ENCODE measurements around the gene LRRC49.
"Not testable (repeated sequence)": the region's sequence is repeated elsewhere in the genome, so short reads cannot be mapped to it uniquely, and the experiment has no call there.

LRRC49 gene

DNA sequence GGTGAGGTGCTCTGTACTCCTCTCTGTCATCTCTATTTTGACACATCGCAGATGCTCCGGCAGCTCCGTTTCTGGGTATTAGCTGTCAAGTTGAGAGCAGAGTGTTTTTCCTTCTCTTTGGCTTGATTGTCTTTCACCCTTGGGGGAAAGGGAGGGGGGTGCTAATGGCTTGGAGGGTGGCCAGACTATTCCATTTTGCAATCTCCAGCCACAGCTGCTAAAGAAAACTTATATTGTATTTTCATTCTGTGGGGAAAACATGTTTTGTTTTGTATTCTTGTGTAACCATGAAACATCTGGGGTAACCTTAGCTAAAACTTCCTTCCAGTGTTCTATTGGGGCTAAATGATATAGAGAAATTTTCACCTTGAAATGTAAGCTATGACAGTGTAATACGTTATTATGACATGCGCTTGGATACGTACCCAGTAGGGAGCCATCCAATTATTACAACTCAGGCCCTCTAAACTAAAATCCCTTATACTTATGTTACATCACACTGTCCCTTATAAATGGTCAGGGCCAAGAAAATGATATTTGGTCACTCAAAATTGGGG lies 24.6 kb upstream of the LRRC49 start:
- DNase-seq = no peak

DNA sequence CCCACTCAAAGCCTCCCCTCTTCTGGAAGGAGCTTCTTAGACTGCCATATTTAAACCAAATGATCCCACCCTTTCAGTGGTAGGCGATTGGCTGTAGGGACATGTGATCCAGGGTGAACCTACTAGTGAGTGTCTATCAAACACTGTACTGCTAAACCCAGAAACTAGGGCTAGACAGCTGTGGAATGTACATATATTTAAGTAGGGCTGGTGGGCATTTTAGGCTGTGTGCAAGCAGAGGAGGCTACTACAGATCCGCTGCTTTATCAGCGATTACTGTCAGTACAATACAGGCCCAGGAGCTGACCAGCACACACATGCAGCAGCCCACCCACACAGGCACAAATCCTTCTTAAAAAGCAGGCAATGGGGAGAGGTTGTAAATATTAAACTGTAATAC lies 23.3 kb upstream of the LRRC49 start:
- no peak for DNase-seq

DNA sequence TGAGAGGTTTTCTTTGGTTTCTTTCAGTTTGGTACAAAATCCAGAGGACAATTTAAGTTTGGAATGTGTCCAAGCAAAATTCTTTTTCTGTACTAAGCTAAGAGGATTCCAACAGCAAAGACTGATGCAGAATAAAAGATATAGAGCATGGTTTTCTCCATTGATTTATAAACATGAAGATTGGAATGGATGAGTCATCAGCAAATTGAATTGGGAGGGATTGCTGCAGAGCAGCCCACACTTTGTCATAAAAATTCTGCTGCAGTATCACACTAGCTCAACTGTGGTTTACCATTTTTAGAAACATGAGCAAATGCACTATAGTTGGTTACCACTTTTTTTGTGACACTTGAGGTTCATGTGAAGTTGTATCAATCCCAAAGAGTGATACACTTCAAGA lies 22.6 kb upstream of the LRRC49 start:
- DNase-seq = no peak

DNA sequence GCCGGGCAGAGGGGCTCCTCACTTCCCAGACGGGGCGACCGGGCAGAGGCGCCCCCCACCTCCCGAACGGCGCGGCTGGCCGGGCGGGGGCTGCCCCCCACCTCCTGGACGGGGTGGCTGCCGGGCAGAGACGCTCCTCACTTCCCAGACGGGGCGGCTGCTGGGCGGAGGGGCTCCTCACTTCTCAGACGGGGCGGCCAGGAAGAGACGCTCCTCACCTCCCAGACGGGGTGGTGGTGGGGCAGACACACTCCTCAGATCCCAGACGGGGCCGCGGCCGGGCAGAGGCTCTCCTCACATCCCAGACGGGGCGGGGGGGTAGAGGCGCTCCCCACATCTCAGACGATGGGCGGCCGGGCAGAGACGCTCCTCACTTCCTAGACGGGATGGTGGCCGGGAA lies 21.1 kb upstream of the LRRC49 start:
- not testable (repeated sequence) for DNase-seq

DNA sequence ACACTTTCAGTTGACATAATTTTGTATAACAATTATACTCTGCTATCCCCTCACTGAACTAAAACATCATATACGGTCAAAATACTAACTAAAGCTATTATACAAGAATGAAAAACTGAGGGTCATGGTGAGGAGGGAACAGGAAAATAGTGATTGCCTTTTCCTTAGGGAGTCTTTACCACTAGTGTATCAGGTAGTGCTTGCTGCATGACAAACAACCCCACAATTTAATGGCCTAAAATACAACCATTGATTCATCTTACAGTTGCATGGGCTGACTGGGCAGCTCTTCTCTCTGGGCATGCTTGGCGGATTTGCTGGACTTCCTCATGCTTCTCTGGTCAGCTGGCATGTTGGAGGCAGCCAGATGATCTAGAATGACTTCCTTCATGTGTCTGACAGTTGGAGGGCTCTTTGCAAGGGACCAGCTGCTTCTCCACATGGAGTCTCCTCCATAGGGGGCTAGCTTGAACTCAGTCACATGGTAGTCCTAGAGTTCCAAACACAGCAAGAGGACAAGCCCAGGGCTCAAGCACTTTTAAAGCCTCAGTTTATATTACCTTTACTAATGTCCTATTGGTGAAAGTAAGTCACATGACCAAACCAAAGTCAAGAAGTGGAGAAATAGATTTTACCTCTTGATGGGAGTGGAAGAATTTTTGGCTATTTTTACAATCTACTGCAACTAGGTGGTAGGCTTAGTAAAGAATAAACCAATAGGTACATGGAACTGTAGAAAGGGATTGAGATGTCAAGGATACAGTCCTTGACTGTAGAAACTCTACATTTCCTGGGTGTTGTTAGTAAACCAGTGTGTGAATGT lies 19.2 kb upstream of the LRRC49 start:
- DNase-seq = no peak

DNA sequence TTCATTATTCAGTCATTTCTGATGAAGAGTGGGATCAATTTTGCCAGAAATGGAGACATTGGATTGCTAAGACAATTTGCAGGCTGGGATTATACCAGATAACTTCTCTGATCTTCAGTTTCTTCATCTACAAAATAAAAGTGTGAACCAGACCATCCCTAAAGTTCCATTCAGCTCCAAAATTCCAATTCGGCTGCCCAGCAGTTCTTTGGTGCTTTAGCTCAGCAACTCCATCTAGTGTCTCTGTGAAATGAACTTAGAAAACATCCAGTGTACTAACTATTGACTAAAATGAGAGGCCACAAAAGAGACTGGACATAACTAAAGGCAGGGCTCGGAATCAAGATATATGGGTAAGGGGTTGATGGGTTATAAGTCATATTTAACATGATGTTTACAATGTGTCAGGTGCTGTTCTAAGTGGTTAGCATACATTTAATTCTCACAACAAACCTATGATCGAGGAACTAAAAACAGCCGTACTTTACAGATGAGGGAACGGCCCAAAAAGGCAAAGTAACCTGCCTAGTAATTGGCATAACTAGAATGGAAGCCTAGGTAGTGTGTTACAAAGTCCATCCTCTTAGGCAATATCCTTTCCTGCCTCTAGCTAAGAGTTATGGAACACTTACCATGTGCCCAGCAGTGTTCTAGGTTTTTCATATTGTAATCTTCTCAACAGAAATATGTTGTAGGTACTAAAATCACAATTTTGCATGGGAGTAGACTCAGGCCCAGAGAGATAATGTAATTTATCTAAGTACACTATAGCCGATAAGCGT lies 17.4 kb upstream of the LRRC49 start:
- DNase-seq = no peak

DNA sequence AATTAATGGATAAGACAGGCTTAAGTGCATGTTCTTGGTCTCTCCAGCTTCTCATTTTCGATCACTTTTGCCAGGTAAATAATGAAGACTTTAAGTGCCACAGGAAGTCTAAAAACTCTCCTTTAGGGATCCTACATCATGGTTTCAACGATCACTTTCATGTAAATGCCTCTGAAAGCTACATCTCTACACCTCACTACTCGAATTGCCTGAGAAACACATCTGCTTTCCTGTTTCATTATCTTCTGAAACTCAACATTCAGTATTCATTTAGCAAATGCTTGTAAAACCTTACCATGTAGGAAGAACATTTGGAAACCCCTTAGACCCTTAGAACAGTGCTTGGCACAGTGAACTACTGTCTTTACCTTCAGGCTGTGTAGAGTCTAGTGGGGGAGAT lies 16.6 kb upstream of the LRRC49 start:
- DNase-seq = no peak

DNA sequence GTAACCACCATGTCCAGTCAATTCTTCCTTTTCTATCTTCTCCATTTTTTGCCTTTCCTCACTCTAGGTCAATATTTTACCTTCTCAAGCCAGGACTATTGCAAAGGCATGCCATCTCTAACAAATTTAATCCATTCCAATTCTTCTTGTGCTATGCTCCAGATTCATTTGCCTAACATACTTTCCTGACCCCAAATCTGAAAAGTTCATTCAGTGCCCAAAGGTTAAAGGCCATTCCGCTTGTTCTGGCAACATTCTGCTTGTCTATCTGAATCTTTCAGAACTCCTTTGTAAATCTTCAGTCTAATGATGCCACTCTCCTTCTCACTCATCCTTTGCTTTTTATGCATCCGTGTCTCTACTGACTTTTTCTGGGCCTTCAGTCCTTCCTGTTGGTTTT lies 15.9 kb upstream of the LRRC49 start:
- no peak for DNase-seq

DNA sequence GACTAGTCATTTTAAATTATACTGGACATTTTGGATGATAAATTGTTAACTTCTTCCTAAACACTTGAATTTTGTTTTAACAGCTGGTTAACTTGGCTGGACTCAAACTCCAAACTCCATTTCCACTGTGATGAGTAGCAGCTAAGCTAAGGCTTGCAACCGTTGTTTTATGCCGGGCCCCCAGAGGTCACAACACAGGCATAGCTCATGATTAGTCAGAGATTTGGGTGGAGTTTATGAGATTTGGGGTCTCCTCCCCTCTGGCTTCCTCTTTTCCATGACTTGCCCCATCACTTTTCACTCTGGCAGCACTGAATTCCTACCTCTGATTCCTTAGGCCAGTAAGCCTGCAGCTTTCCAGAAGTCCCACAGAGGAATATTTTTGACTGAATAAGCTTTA lies 13.2 kb upstream of the LRRC49 start:
- DNase-seq = no peak

DNA sequence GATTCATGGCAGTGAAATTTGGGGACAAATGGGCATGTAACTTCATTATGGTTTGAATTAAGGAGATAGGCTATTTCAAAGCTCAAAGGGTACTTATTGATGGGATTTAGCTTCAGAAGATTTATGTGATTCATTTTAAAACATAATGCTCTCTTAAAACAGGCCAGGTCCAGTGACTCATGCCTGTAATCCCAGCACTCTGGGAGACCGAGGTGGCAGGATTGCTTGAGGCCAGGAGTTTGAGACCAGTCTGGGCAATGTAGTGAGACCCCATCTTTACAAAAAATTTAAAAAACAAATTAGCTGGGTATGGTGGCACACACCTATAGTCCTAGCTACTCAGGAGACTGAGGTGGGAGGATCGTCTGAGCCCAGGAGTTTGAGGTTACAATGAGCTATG lies 11.8 kb upstream of the LRRC49 start:
- no peak for DNase-seq

DNA sequence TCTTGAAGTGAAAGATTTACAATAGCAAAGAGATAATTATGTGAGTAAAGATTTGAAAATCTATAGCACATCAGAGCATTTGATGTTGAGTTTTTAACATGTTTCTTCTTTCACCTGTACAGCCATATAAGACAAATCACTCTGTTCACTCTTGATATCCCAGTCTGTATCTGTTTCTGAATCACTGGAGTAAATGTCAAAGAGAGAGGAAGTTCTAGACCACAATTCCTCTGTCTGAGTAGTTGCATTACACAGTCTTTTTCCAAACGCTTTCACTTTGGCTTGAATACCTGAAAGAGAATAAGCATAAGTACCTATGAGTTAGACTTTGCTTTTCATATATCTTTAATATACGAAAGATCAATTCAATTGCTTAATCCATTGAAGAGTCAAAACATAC lies 10.3 kb upstream of the LRRC49 start:
- DNase-seq = no peak

DNA sequence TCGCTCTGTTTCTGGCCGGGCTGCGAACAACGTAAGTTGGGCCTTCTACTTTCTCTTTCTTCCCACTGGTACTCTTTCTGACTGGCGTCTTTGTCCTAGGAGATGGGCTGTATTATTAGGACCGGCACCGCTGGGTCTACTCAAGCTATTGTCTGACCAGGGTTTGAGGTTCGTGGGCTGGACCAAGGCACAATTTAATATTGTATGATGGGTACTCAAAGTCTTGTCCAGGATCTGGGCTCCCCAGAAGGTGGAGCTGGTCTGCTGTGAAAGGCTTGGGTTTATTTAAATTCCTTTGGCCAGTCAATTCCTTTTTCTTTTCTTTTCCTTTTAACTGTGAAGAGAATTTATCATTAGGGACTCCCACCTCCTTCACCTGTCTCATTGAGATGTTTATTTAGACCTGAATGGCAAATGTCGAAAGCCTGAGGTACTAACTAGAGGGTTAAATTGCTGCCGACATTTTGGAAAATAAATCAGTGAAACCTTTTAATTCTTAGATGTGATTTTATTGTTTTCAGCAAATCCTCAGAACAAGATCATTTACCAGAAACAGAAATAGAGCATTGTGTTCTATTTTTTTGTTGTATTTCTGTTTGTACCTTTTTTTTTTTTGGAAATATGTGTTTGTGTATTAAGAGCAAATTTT lies 410 bp downstream of the LRRC49 start:
- no peak for DNase-seq

DNA sequence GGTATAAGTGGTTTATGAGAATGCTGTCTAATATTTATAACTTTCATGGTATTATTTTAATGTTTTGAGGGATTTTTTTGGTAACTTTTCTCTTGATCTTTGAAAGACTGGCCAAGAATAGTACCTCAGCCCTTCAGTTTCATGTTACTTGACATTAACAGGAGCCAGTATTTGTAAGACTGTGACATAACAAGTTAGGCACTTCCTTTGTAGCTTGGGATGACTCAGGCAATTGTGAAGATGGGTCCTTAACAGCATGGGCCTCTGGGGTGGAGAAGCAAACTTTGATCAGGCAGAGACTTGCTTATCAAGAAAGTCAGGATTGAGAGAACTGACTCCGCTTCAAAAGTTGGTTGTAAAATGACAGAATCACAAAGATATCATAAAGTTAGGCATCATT lies 9.5 kb downstream of the LRRC49 start:
- DNase-seq = no peak

DNA sequence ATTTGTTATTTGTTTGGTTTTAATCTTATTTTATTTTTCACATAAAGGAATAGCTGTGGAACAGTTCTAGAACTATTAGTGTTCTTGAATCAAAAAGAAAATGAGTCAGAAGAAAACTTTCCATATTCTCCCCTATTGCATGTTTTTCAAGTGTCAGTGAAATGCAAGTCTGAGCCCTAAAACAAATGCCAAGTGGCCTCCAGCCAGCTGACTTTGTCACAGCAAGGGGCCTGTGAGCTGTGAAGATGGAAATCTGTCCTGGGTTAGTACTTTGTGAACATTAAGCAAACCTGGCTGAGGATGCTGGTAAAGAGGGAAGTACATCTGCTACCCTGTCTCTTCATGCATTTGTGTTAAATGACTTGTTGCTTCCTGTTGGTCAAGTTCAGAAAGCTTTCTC lies 14.2 kb downstream of the LRRC49 start:
- DNase-seq = no peak

DNA sequence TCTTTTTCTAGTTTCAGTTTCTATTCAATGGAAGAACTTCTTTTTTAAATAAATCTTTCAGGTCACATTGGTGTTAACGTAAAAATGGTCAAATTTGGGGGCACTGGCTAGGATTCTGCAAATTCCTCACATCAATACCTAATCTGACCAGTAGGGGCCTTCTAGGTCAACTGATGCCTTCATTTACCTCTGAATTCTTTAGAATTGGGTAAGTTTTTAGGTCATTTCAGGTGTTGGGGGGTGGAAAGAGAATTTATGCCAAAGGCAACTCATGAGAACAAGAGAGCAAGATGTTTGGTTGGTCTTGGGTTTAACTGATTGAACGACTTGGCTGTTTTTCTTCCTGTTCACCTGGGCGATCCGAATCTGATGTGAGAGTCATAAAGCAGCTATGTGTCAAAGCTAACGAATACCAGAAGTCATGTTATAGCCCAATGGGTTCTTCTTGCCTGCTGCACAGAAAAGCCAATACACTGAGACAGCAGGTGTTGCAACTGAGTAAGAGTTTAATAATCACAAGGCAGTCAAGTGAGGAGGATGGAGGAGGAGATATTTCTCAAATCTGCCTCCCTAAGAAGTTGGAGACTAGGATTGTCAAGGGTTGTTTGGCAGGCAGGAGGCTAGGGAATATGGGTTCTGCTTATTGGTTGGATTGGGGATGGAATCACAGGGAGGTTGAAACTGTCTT lies 15.3 kb downstream of the LRRC49 start:
- DNase-seq = no peak

DNA sequence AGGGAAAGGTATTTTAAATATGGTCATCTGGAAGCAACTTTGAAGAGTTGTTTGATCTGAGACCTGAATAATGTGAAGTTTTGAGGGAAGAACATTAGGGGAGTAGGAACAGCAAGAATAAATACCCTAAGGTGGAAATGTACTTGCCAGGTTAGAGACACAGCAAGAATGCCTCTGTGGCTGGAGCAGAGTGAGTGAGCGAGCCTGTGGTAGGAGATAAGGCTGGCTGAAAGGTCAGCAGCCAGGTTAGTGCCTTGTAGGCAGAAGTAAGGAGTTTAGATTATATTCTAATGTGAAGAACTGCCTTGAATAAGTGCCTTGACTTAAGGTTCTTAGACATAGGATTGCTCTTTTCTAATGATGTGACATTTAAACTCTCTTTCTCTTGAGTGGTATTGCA lies 18.3 kb downstream of the LRRC49 start:
- no peak for DNase-seq

DNA sequence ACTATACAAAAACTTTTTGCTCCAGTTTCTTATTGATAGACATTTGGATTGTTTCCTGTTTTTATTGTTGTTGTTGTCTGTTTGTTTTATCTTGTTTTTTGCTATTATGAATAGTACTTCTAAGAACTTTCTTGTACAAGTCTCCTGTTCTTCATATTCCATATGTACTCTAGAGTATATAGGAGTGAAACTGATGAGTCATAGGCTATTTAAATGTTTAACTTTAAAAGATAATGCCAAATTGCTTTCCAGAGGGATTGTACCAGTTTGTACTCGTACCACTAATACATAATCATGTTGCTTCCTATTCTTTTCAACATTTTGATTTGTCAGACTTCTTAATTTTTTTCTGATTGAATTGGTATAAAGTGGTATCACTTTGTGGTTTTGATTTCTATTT lies 19.6 kb downstream of the LRRC49 start:
- DNase-seq = no peak

DNA sequence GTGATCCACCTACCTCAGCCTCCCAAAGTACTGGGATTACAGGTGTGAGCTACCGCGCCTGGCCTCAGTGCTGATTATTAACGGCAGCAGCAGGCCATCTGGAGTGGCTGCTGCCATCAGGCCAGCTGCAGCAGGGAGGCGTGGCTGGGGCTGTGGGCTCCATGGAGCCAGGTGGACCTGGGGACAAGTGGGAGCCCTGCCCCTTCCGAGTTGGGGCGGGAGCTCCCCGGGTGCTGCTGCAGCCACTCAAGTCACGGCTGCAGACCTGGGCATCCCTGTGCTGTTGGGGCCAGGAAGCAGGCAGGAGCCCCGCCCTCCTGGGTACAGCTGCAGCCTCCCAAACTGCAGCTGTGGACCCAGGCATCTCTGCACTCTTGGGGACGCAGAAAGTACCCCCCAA lies 23.9 kb downstream of the LRRC49 start:
- no peak for DNase-seq

DNA sequence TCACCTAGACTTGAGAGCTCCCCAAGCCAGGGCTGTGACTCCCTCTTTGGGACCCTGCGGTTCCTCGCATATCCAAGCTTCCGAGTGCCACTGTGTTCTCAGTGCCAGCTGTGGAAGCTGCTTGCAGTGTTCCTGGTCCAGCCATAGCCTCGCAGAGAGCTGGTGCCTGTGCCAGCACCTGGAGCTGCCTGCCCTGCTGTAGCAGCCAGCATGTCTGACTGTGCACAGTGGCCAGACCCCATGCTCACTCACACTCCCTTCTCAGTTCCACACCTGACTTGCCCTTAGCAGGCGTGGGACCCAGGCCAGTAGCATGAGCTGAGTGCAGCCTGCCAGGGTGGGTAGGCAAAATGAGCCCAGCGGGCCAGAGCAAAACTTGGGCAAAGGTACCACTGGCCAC lies 25.3 kb downstream of the LRRC49 start:
- no peak for DNase-seq

DNA sequence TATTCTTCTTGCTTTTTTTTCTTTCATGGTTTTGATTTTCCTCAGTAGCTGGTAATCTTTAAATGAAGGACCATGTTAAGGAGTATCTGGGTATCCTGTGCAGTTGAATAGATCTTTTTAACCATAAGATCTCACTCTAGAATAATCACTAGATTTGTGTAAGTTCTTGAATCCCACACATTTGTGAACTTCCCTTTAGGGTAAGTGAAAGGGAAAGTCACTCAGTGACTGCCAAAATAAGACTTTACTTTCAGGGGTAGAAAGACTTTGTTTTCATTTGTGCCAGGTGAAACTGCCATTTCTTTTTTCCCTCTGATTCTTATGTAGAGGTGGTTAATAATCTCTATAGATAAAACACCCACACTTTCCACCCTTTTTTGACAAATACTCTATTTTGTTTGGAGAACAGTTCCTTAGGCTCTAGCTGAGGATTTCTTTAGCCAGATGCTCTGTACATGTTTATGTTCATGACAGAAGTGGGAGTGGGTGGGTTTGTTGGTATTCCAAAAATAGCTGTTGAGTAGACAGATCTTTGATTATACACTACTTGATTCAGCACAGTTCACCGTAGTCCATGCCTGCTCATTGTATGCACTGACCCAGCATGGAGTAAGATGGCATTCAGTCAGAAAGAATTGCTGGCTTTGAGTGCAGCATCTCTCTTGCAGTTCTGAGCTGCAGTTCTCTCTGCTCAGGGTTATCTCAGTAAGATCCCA lies 28.5 kb downstream of the LRRC49 start:
- no peak for DNase-seq

DNA sequence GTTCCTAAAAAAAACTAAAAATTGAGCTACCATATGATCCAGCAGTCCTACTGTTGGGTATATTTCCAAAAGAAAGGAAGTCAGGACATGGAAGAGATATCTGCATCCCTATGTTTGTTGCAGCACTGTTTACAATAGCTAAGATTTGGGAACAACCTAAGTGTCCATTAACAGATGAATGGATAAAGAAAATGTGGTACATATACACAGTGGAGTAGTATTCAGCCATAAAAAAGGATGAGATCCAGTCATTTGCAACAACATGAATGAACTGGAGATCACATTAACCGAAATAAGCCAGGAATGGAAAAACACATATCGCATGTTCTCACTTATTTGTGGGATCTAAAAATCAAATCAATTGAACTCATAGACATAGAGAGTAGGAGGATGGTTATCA lies 29.5 kb downstream of the LRRC49 start:
- no peak for DNase-seq

DNA sequence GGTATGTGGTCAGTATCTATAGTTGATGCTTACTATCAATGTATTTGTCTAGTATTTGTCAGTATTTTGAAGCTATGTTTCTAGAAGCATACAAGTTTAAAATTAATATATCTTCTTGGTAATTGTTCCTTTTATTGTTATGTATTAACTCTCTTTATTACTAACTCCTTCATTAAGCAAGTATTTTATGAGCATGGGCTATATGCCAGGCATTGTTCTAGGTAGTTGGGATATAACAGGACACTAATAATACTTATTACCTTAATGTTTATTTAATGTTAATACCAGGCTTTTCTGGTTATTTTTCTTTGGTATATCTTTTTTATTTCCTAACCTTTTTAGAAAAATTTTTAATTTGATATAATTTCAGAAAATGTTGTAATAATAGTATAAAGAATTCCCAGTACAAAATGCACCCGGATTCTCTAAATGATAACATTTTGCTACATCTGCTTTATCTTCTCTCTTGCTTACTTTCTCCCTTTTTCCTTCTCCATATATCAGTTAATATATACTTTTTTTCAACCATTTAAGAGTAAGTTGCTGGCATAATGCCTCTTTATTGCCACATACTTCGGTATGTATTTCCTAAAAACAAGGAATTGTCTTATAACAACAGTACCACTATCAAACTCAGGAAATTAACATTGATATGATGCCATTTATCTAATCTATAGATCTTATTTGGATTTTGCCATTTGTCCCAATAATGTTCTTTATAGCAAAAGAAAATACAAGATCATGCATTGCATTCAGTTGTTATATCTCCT lies 30.9 kb downstream of the LRRC49 start:
- no peak for DNase-seq

Measured in NCI-H524 treated with DMSO at 0.1 percent for 48 hours (cell line).